Measurements from ENCODE around the gene GPR15.

Gene GPR15

DNA sequence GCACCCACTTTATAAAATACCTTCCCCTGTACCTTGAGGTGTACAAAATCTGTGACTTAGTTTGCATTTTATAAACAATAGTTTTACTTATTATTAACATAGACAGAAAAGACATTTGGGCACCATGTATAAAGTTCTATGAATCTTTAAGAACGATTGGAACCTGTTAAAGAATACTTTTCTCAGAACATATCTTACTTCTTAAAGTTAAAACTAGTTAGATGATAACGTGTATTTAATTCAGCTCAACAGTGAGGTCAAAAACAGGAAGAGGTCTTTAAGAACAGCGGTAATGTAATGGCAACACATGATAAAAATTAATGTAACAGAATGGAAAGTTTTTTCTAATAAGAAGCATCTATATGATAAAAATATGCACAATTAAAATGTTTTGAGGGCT lies 36.6 kb downstream of the GPR15 start:
- H3K4me3 ChIP-seq (ENCODE audit: control insufficient read depth, low read depth, low read length), result no peak overlapping the region
- TF ChIP-seq CTCF (conservative IDR thresholded peaks at IDR 0.05; ENCODE audit: control insufficient read depth, insufficient read depth, low read depth, low read length), result no peak
- no peak for DNase-seq (ENCODE audit: low read depth)

- TF ChIP-seq CTCF (conservative IDR thresholded peaks at IDR 0.05; ENCODE audit: control insufficient read depth, insufficient read depth, low read depth, low read length), result peak; percentile 56
- no peak overlapping the region for H3K4me3 ChIP-seq (ENCODE audit: control insufficient read depth, low read depth, low read length)
- DNase-seq (ENCODE audit: low read depth), result peak; percentile 49
Measured at GRCh38 chr3:98573181-98573728, 41.5 kb downstream of the GPR15 start.

DNA sequence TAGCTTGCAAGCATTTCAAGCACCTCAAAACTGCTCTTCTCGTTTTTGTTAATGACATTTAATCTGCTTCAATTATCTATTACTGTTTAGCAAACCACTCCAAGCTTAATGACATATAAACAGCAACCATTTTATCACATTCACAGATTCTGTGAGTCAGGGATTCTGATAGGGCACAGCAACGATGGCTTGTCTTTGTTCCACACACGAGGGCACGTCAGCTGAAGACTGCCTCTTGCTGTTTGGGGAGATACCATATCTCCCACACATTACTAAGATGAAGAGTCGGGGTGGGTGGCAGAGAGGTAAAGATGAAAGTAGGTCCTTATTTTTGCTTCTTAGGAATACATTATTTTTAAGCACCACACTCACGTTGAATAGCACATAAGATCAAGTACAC lies 42.4 kb downstream of the GPR15 start:
- DNase-seq (ENCODE audit: low read depth), result no peak

DNA sequence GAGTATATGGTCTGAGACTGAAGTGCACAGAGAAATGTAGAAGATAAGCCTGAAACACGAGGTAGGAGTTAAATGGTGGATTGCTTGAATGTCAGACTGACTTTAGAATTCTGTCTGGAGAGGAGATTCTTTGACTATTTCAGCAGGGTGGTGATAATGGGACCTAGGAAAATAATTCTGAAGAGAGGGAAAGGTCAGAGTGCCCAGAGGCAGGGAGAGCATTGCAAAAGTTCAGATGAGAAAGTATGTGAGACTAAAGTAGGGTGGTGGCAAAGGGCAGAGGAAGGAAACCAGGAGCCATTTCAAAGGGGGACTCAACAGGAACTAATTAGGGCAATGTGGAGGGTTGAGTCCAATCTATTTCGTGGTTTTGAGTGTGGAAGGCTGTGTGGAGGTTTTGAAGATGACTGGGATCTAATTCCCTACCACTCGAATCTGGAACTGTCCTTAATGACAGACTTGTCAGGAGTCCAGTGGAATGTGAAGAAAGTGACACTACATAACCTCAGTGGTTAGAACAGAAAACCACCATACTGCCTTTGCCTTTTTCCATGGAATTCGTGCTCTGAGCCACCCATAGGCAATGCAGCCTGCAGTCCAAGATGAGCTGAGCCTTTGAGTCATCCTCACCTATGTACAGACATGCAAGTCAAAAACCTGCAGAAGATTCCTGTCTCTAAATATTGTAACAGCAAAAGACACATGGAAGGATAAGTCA lies 45.6 kb downstream of the GPR15 start:
- peak; percentile 67 for DNase-seq (ENCODE audit: low read depth)
- no peak for TF ChIP-seq CTCF (conservative IDR thresholded peaks at IDR 0.05; ENCODE audit: control insufficient read depth, insufficient read depth, low read depth, low read length)
- no peak overlapping the region for H3K4me3 ChIP-seq (ENCODE audit: control insufficient read depth, low read depth, low read length)

More for the DNA sequence above, 42.4 kb downstream of the GPR15 start:
- TF ChIP-seq CTCF (conservative IDR thresholded peaks at IDR 0.05; ENCODE audit: control insufficient read depth, insufficient read depth, low read depth, low read length), result no peak
- no peak overlapping the region for H3K4me3 ChIP-seq (ENCODE audit: control insufficient read depth, low read depth, low read length)

GRCh38 chr3:98580401-98581386 lies 48.9 kb downstream of the GPR15 start:
- H3K4me3 ChIP-seq (ENCODE audit: control insufficient read depth, low read depth, low read length), result no peak overlapping the region
- DNase-seq (ENCODE audit: low read depth), result no peak
- TF ChIP-seq CTCF (conservative IDR thresholded peaks at IDR 0.05; ENCODE audit: control insufficient read depth, insufficient read depth, low read depth, low read length), result no peak

DNA sequence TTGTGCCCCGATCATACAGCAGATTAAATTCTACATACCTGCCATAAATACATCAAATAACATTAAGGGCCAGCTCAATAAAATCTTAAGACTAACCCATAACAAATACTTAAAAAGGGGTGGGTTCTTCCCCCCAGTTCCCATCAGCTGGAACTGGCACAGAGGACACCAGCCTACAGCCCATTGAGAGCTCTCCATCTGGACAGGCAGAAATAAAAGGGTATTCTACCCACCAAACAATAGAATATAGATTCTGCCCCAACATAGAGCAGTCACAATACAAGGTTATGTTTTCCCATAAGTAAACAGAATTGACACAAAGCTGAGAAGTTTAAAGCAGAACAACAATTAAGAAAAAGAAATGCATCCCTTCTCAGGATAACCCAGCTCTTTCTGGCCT lies 49.7 kb downstream of the GPR15 start:
- no peak for DNase-seq (ENCODE audit: low read depth)
- H3K4me3 ChIP-seq (ENCODE audit: control insufficient read depth, low read depth, low read length), result no peak overlapping the region
- no peak for TF ChIP-seq CTCF (conservative IDR thresholded peaks at IDR 0.05; ENCODE audit: control insufficient read depth, insufficient read depth, low read depth, low read length)

Data from fibroblast of mammary gland (primary cell).